Breast epithelium (tissue), 4 donors: ENCODE results near the gene BRD3. TPM values are rescaled to one million over a fixed set of nuclear protein-coding genes. Genes with fewer than 3 reads are reported as not detected.

ENCODE experiments used
- DNase-seq, 2 donors: peaks; one replicate each; pipeline ENCODE4 v3.0.0-alpha.2; 2019; ENCODE audit warnings: low spot score in 2 of 2
- H3K27ac ChIP-seq, 2 donors: fragments of 200-600 bp; sonication (generic) in 1 of 2; one replicate each; pipeline ENCODE4 v1.5.1; 2016 to 2019; ENCODE audit warnings: mild to moderate bottlenecking in 1 of 2
- H3K27me3 ChIP-seq, 2 donors: fragments of 200-600 bp; sonication (generic) in 1 of 2; one replicate each; pipeline versions ENCODE4 v1.5.1 to v1.6.0; 2017 to 2019; ENCODE audit warnings: control low read depth in 1 of 2, mild to moderate bottlenecking in 1 of 2
- H3K36me3 ChIP-seq: fragments of 200-600 bp; one replicate; pipeline ENCODE4 v1.5.1; 2019
- H3K4me1 ChIP-seq, 2 donors: fragments of 200-600 bp; sonication (generic); one replicate each; pipeline ENCODE4 v1.5.1; 2016 to 2019; ENCODE audit warnings: control low read depth in 1 of 2
- H3K4me3 ChIP-seq, 3 donors: fragments of 200-600 bp; sonication (generic); 1 replicate in 2 of 3; 2 replicates in 1 of 3; pipeline ENCODE4 v1.5.1; 2016 to 2019; ENCODE audit warnings: mild to moderate bottlenecking in 3 of 3, moderate library complexity in 2 of 3
- H3K9me3 ChIP-seq, 2 donors: fragments of 200-600 bp; sonication (generic) in 1 of 2; one replicate each; pipeline ENCODE4 v1.5.1; 2016 to 2019; ENCODE audit warnings: control low read depth in 1 of 2
- POLR2A ChIP-seq: fragments of 450-650 bp; IDR thresholded peaks from one replicate; pipeline ENCODE4 v1.6.1; 2016; ENCODE audit warnings: antibody characterized with exemption, mild to moderate bottlenecking, moderate library complexity
- POLR2AphosphoS5 ChIP-seq, 3 donors: sonication (generic); formaldehyde crosslinking; IDR thresholded peaks; one replicate each; pipeline ENCODE4 v1.6.1; 2017; ENCODE audit warnings: antibody characterized with exemption in 3 of 3
- intact Hi-C: fragments of 100-400 bp; cut with DNase I; formaldehyde crosslinking; loops from one replicate; pipeline ENCODE4 v1.15.1; 2023; ENCODE audit warnings: low total_unique reads
- total RNA-seq, 3 donors: library from RNA; depleted of rRNA; stranded (reverse); fragments of >200 nt; gene quantifications; one replicate each; pipeline ENCODE4 v1.1.0, GENCODE V29; 2016
- TF ChIP-seq, protein P1 (sequence below), 3 donors: fragments of 450-650 bp; IDR thresholded peaks; one replicate each; pipeline ENCODE4 v1.5.1; 2016 to 2017; ENCODE audit warnings: antibody characterized with exemption in 3 of 3, mild to moderate bottlenecking in 3 of 3, moderate library complexity in 3 of 3

Gene BRD3
- total RNA-seq, 3 donors from 2014 or later, result 21.6 to 26.2 (median 24.6) TPM

DNA sequence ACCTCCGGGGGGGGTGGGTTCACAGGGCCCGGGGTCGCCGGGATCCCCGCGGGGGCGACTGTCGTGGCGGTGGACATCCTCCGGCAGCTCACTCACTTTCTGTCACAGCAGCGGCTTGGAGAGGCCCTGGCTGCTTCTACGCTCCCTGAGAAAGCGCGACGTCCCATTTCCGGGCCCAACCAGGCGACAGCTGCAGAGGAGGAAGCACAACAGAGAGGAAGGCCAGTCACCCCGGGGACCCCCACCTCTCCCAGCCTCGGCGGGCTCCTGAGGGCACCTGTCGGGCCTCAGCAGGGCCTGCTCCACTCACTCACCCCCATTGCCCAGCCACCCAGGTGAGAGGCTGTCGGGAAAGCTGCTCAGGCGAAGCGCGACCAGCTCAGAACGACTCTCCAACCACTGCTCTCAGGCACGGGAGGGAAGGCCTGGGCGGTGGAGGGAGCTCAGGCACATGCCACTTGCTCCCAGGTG, 14.4 kb downstream of the BRD3 start:
- Histone ChIP-seq H3K27ac (no peak overlapping the region), H3K36me3 (peaks cover 8% of the 10 kb centered on the region), H3K4me1 (peaks cover 19 to 26% of the 10 kb centered on the region in 2 donors), H3K4me3 (no peak overlapping the region), H3K27me3 (no peaks in the 10 kb centered on the region), H3K9me3 (no peaks in the 10 kb centered on the region)
- no peak for DNase-seq
- TF ChIP-seq POLR2A, result no peak
- TF ChIP-seq POLR2AphosphoS5 (IDR thresholded peaks at IDR 0.05), result no peak
- intact Hi-C loops, result no loop called here

DNA sequence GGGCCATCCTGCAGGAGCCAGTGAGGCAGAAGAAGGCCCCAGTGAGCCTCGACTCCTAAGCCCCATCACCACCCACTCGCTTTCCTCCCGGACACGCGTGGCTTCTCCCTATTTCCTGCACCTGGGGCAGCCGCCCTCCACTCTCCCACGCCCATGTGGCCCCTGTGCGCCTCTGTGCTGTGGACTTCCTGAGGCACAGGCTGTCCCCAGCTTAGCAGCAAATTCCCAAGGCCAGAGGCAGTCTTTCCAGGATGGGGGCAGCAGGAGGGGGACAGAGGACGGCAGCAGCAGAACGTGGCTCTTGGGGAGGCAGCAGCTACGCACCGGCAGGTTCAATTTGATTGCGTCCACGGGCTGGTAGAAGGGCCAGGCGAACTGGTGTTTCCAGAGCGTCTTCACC, 14.9 kb downstream of the BRD3 start:
- Histone ChIP-seq H3K27ac (no peak overlapping the region), H3K4me3 (no peak overlapping the region), H3K36me3 (peaks cover 8% of the 10 kb centered on the region), H3K27me3 (no peaks in the 10 kb centered on the region), H3K9me3 (no peaks in the 10 kb centered on the region), H3K4me1 (peaks cover 19 to 26% of the 10 kb centered on the region in 2 donors)
- no peak for DNase-seq
- TF ChIP-seq POLR2A (no peak), POLR2AphosphoS5 (IDR thresholded peaks at IDR 0.05) (no peak)
- intact Hi-C loops, result no loop called here

DNA sequence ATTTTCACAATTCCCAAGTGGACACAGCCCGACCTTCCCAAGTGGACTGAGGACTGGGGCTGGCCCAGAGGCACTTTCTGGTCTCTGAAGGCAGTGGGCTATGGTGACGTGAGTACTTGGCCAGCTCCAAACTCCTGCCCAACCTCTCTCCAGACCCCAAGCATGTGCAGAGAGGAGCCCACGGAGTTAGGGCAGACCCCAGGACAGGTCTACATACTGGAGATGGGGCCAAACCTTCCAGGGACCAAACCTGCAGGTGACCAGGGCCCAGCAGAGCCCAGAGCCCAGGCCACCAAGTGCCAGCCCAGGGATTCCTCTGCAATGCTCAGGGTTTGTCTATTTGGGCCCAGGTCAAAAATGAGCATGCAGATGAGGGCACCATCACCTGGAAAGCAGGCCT, 15.3 kb downstream of the BRD3 start:
- H3K36me3 ChIP-seq, result peaks cover 8% of the 10 kb centered on the region

DNA sequence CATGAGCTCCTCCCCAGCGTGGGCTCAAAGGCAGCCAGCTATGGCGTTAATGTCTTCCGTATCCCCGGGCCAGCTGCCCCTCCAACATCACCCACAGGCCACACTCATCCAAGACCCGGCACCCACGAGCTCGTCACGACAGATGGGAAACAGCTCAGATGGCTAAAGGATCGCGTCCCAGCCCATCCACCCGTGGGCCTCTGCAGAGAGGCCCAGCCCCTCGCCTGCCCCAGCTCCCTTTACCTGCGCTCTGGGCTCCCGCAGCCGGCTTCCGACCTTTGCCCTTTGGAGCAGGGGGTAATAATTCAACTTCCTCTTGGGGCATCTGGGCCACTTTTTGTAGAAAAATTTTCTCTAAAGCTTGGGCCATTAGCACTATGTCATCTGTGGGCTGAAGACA, 16.5 kb downstream of the BRD3 start:
- H3K9me3 ChIP-seq, result no peaks in the 10 kb centered on the region
- no peak overlapping the region for H3K4me3 ChIP-seq
- H3K36me3 ChIP-seq, result peaks cover 8% of the 10 kb centered on the region
- intact Hi-C loops, result no loop called here
- DNase-seq, result no peak
- H3K27ac ChIP-seq, result no peak overlapping the region
- H3K4me1 ChIP-seq, result peaks cover 6 to 18% of the 10 kb centered on the region in 2 donors
- TF ChIP-seq, protein P1, sequence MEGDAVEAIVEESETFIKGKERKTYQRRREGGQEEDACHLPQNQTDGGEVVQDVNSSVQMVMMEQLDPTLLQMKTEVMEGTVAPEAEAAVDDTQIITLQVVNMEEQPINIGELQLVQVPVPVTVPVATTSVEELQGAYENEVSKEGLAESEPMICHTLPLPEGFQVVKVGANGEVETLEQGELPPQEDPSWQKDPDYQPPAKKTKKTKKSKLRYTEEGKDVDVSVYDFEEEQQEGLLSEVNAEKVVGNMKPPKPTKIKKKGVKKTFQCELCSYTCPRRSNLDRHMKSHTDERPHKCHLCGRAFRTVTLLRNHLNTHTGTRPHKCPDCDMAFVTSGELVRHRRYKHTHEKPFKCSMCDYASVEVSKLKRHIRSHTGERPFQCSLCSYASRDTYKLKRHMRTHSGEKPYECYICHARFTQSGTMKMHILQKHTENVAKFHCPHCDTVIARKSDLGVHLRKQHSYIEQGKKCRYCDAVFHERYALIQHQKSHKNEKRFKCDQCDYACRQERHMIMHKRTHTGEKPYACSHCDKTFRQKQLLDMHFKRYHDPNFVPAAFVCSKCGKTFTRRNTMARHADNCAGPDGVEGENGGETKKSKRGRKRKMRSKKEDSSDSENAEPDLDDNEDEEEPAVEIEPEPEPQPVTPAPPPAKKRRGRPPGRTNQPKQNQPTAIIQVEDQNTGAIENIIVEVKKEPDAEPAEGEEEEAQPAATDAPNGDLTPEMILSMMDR (IDR thresholded peaks at IDR 0.05), result no peak
- TF ChIP-seq POLR2AphosphoS5 (IDR thresholded peaks at IDR 0.05), result no peak
- no peak for TF ChIP-seq POLR2A
- H3K27me3 ChIP-seq, result no peaks in the 10 kb centered on the region

More for the DNA sequence above, 15.3 kb downstream of the BRD3 start:
- intact Hi-C loops, result no loop called here
- Histone ChIP-seq H3K4me3 (no peak overlapping the region), H3K27me3 (no peaks in the 10 kb centered on the region), H3K27ac (no peak overlapping the region), H3K4me1 (peaks cover 16 to 26% of the 10 kb centered on the region in 2 donors), H3K9me3 (no peaks in the 10 kb centered on the region)
- no peak for DNase-seq
- TF ChIP-seq POLR2AphosphoS5 (IDR thresholded peaks at IDR 0.05) (no peak), POLR2A (no peak)
- TF ChIP-seq, protein P1 (IDR thresholded peaks at IDR 0.05), result no peak

DNA sequence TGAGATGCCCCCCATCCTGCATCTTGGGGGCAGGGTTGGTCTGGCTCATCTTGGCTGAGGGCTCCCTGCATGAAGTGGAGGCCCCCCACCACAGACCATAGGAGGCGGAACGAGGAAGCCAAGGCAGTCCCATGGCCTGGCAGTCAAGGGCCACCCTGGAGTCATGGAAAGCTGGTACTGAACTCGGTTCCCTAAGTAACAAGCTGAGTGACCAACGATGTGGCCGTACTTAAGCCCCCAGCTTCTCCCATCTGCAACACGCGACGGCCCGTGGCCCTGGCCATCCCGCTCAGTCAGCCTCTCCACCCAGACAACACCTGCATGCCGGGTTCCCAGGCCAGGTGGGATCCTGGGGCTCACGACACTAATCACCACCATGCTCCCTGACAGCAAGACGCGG, 17.1 kb downstream of the BRD3 start:
- no peak for TF ChIP-seq POLR2A
- TF ChIP-seq, protein P1 (IDR thresholded peaks at IDR 0.05), result no peak
- TF ChIP-seq POLR2AphosphoS5 (IDR thresholded peaks at IDR 0.05), result no peak
- no peak overlapping the region for H3K27ac ChIP-seq
- intact Hi-C loops, result no loop called here
- H3K27me3 ChIP-seq, result no peaks in the 10 kb centered on the region
- no peaks in the 10 kb centered on the region for H3K9me3 ChIP-seq
- peaks cover 5 to 12% of the 10 kb centered on the region in 2 donors for H3K4me1 ChIP-seq
- no peak for DNase-seq
- H3K36me3 ChIP-seq, result peaks cover 8% of the 10 kb centered on the region
- no peak overlapping the region for H3K4me3 ChIP-seq

DNA sequence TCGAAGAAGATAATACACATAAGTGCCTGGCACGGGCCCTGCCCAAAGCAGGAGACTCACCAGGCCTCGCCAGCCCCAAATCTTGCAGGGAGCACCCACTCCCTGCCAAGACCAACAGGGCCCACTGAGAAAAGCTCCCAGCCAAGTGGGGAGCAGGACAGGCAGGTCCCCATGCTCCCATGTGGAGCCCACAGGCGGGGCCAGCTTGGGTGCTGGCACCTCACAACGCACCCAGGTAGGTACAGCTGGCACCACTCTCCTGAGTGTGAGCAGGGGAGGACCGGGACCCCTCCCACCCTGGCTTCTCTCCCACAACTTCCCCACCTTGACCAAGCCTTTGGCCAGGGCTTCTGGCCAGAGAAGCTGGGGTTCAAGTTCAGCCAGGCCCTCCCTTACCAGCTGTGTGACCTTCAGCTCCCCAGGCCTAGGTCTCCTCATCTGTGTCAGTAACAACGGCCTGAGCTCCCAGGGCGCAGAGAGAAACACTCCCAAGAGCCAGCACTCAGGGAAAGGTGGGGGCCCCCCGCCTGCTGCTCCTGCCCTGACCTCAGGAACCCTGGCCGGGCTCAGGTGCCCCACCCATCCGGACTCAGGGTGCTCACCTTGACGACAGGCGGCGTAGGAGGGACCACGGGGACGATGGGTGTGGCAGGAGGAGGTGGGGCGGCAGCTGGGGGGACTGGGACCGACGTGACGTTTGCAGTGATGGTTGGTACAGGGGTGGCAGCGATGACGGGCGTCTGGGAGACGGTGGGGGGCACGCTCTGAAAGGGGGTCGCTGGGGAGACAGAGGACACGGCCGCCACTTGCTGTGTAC, 17.8 kb downstream of the BRD3 start:
- Histone ChIP-seq H3K4me3 (no peak overlapping the region), H3K4me1 (peaks cover 0 to 5% of the 10 kb centered on the region in 2 donors), H3K36me3 (peaks cover 8% of the 10 kb centered on the region), H3K9me3 (no peaks in the 10 kb centered on the region), H3K27me3 (no peaks in the 10 kb centered on the region), H3K27ac (no peak overlapping the region)
- intact Hi-C loops, result no loop called here
- no peak for DNase-seq
- TF ChIP-seq, protein P1 (IDR thresholded peaks at IDR 0.05), result no peak
- TF ChIP-seq POLR2AphosphoS5 (IDR thresholded peaks at IDR 0.05) (no peak), POLR2A (no peak)
